ENCODE results near the gene FILIP1L.

The FILIP1L gene

GRCh38 chr3:100009276-100010086 lies 104.8 kb downstream of the FILIP1L start:
- no peak for DNase-seq (ENCODE audit: low spot score)

- DNase-seq (ENCODE audit: low spot score): no peak
These were observed 106.1 kb downstream of the FILIP1L start for GRCh38 chr3:100008081-100008698.

- no peak for DNase-seq (ENCODE audit: low spot score)
These were observed 107.0 kb downstream of the FILIP1L start for GRCh38 chr3:100007313-100007712.

- no peak for DNase-seq (ENCODE audit: low spot score)
These were observed 107.6 kb downstream of the FILIP1L start for GRCh38 chr3:100006570-100007271.

DNA sequence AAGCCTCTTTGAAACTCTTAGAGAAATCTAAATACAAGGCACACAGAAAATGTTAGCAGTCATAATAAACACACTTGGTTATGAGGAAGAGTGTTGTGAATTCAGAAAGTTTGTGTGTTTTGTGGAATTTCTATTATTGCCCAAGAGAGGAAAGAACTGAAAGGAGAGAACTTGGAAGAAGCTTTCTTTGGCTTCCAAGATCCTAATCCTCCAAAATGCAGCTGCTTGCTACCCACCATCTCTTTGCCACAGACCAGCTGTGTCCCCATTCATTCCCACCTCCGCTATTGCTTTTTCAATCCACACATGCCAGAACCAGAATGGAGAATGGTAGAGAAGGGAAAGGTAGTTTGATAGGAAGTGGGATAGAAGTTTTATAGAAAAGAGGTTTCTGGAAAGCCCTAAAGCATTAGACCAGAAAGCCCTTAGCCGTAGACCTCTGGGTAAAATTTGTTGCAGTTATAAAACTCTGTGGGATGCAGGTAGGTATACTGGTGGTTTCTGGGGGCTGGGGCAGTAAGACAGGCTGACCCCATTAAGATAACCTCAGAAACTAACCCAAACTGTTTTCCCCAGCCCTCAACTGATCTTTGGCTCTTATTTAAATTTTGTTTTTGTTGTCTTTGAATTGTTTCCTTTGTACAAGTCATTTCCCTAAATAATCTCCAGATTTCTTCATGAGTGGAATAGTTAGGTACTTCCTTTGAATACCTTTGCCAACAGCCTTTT lies 108.5 kb downstream of the FILIP1L start:
- no peak for DNase-seq (ENCODE audit: low spot score)

DNA sequence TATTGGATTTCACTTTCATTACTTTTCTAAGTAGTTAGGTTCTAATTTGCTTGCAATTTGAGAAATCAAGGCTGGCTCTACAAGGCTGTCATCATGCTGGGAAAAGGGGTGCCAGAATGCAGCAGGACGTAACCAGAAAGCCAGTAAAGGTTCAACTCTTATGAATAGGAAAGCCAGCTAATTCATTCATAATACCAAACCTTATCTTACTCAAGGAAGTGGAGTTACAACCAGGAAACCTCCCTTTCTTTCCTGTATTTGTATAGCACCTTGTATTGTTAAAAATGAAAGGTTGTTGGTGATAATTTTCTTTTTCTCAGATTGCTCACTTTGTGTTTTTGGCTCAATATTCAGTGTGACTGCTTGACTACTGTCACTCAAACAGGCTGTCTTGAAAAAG lies 109.4 kb downstream of the FILIP1L start:
- no peak for DNase-seq (ENCODE audit: low spot score)

GRCh38 chr3:100003609-100004503 lies 110.4 kb downstream of the FILIP1L start:
- DNase-seq (ENCODE audit: low spot score): no peak

DNA sequence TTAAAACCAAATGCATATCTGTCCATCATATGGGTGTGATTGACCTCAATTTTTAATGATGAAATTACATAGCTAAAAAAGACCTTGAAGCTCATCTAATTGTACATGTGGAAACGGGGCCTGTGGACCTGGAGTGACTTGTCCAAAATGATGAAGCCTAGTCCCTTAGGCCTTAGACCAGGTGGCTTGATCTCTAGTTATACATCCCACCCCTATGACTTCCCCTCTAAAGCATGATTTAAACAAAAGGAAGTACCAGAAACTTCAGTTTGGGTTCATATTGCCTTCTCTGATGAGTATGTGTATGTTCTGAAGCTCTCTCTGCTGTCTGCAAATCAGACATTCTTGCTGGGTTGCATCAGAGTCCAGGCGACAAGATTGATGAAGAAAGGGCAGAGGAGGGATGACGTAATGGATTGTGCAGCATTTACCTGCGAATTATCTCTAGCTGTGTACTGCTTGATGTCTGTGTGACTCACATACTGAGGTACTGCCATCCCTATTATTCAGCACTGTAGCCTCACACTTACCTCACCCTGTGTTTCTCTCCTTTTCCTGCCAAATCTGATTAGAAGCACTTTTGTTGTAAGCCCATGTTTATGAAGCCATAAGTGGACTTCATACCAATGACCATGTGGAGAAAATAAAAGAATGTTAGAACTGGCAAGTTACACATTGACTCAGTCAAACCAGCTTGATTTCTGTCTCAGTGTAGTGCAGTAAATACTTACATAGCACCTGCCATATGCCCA lies 111.5 kb downstream of the FILIP1L start:
- no peak for DNase-seq (ENCODE audit: low spot score)

GRCh38 chr3:100001526-100002270 lies 112.6 kb downstream of the FILIP1L start:
- DNase-seq (ENCODE audit: low spot score): no peak

- no peak for DNase-seq (ENCODE audit: low spot score)
These were observed 113.2 kb downstream of the FILIP1L start for GRCh38 chr3:100001083-100001482.

DNA sequence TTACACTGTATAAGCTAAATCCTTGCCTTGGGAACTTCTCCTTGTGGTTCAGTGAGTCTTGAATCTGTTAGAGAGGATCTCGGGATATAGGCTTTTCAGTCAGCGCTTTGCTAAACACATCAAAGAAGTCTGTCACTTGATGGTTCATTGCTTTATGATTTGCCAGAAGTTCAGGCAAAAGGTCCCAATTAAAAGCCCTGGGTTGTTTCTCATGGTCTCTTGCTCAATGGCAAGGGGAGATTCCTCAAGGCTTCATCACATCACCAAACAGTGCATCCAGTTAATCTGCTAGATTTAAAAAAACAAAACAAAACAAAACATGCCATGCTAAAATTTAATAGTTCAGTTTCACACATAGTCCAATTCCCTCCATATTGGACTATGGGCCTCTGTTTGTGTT lies 114.8 kb downstream of the FILIP1L start:
- DNase-seq (ENCODE audit: low spot score): no peak

DNA sequence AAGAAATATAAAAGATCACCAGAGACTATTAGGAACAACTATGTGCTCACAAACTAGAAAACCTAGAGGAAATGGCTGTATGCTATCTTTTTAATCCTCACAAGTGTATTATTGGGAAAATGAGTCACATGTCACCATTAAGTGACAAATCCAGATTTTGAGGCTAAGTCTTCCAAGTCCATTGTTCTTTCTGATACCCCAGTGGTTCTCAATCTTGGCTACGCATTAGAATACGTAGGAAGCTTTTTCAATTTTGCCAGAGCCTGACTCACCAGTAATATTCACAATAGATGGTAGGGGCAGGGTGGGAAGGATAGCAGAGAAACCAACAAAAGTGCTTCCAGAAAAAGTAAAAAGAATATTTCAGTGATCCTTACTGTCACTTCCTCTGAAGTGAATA lies 117.0 kb downstream of the FILIP1L start:
- DNase-seq (ENCODE audit: low spot score): no peak

DNA sequence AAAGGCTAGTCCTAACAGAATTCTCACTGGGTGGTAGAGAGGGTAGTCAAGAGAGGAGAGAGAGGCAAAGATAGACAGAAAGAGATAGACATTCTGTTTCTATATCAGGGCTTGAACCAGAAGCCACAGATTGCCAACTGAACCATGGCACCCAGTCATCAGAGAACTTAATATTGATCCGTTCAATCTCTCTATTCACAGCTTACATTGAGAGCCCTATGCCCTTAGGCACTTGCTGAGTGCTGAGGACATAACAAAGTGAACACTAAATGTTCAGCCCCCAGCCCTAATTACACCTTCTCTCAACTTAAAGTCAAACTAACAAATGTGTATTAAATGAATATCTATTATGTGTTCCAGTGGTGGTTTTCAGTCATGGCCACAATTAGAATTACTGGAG lies 124.1 kb downstream of the FILIP1L start:
- no peak for DNase-seq (ENCODE audit: low spot score)

DNA sequence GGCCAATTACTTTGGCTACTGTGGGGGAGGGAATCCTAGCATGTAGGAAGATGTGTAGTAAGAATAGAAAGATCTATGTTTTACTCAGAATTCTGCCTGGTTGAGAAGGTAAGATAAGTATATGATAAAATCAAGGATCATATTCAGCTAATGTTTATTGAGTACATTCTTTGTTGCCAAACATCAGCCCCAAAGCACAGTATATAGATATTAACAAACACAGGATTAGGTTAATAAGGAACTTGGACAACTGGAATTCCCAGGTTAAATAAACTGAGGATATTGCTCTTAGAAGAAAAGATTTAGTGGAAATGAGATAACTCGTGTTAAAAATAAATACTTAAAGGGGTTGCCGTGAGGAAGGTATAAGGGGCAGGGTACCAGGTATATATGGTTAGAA lies 129.6 kb downstream of the FILIP1L start:
- no peak for DNase-seq (ENCODE audit: low spot score)

DNA sequence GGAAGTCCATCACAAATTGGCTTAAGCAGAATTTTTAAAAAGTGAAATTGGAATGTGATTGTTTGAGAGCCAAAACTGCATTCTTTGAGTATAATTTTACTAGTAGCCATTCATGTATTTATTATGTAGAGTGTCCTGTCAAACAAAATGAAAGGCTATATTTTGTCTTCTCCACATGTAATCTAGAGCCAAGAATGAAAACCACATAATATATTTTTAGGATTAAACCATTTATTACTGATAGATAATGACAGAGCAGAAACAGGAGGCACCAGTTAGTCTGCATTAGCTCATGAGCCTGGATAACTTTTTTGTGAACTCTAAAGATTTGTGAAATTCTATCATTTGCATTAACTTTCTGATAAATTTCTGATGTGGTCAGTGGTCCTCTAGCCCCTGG lies 130.2 kb downstream of the FILIP1L start:
- DNase-seq (ENCODE audit: low spot score): no peak

DNA sequence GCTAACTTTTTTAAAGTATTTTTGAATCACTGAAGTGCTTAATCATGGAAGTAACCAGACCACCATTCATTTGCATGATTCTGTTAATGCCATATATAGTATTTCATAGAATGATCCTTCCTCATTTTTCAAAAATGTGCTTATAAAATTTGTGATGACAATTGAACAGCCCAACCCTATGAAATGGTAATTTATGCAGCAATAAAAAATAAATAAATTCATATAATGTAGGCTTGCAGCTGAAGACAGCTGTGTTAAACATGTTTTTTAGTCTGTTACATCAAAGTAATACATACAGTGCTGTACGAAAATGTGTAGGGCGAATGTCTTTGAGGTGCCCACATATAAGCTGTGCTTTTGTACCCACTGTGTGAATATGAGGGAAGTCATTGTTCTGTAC lies 131.7 kb downstream of the FILIP1L start:
- DNase-seq (ENCODE audit: low spot score): no peak

- no peak for DNase-seq (ENCODE audit: low spot score)
These were observed 133.2 kb downstream of the FILIP1L start for GRCh38 chr3:99981138-99981537.

GRCh38 chr3:99980606-99981005 lies 133.7 kb downstream of the FILIP1L start:
- no peak for DNase-seq (ENCODE audit: low spot score)

DNA sequence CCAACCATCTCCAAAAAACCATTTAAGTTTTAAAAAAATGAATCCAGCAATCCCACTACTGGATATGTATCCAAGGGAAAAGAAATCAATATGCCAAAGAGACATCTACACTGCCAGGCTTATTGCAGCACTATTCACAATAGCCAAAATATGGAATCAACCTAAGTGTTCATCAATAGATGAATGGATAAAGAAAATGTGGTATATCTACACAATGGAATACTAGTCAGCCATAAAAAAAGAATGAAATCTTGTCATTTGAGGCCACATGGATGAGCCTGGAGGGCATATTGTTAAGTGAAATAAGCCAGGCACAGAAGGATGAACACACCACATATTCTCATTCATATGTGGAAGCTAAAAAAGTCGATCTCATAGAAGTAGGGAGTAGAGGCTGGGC lies 136.1 kb downstream of the FILIP1L start:
- DNase-seq (ENCODE audit: low spot score): no peak

GRCh38 chr3:99976584-99976983 lies 137.7 kb downstream of the FILIP1L start:
- no peak for DNase-seq (ENCODE audit: low spot score)

Data from CD4-positive, alpha-beta T cell treated with Interleukin-2 at 100 ng/mL for 4 hours (primary cell).